HepG2 (cell line): Measurements from ENCODE around the gene SH3BP2. TPM values are rescaled to one million over a fixed set of nuclear protein-coding genes. Genes with fewer than 3 reads are reported as not detected.

ENCODE experiments used
- CREBL2 ChIP-seq: sonication (generic); formaldehyde crosslinking; IDR thresholded peaks from 2 replicates; pipeline ENCODE4 v1.8.1; 2023; ENCODE audit warnings: missing genetic modification reagents, mild to moderate bottlenecking, borderline replicate concordance
- DRAP1 ChIP-seq: IDR thresholded peaks from 2 replicates; pipeline ENCODE4 v1.6.1; 2016; ENCODE audit warnings: missing genetic modification reagents, missing compliant biosample characterization
- ELF3 ChIP-seq: IDR thresholded peaks from 2 replicates; pipeline ENCODE4 v1.6.1; 2016; ENCODE audit warnings: missing genetic modification reagents, missing compliant biosample characterization
- ERF ChIP-seq: IDR thresholded peaks from 2 replicates; pipeline ENCODE4 v1.6.1; 2018; ENCODE audit warnings: missing biosample characterization, missing genetic modification reagents
- HCFC1 ChIP-seq: fragments of 150-350 bp; IDR thresholded peaks from 2 replicates; pipeline ENCODE4 v1.6.1; 2014; ENCODE audit warnings: low read depth, low read length
- HNF1A ChIP-seq, 2 experiments: sonication (generic) in 1 of 2; formaldehyde crosslinking in 1 of 2; IDR thresholded peaks; 2 replicates each; pipeline versions ENCODE4 v1.4.0 to v1.6.1; 2016 to 2020; ENCODE audit warnings: borderline replicate concordance in 1 of 2, low read depth in 1 of 2, mild to moderate bottlenecking in 1 of 2, missing genetic modification reagents in 1 of 2
- HOXA7 ChIP-seq: sonication (generic); formaldehyde crosslinking; IDR thresholded peaks from 2 replicates; pipeline ENCODE4 v1.8.1; 2022; ENCODE audit warnings: mild to moderate bottlenecking, missing genetic modification reagents, moderate library complexity
- KAT8 ChIP-seq: IDR thresholded peaks from 2 replicates; pipeline ENCODE4 v1.6.1; 2016; ENCODE audit warnings: missing genetic modification reagents, missing compliant biosample characterization
- LCORL ChIP-seq, 2 experiments: fragments of 450-650 bp in 1 of 2; sonication (generic) in 1 of 2; formaldehyde crosslinking in 1 of 2; IDR thresholded peaks; 2 replicates each; pipeline versions ENCODE4 v1.5.0 to v1.6.1; 2017 to 2020; ENCODE audit warnings: antibody characterized with exemption in 1 of 2, missing genetic modification reagents in 1 of 2
- MAX ChIP-seq: IDR thresholded peaks from 2 replicates; pipeline ENCODE4 v1.6.1; 2012; ENCODE audit warnings: inconsistent platforms
- MEF2D ChIP-seq: sonication (generic); formaldehyde crosslinking; IDR thresholded peaks from 2 replicates; pipeline ENCODE4 v1.5.1; 2020; ENCODE audit warnings: mild to moderate bottlenecking, missing genetic modification reagents
- MTA1 ChIP-seq: sonication (generic); formaldehyde crosslinking; IDR thresholded peaks from 2 replicates; pipeline ENCODE4 v1.4.0; 2020; ENCODE audit warnings: missing genetic modification reagents, mild to moderate bottlenecking, borderline replicate concordance
- POGK ChIP-seq: sonication (generic); formaldehyde crosslinking; conservative IDR thresholded peaks from 2 replicates; pipeline ENCODE4 v1.8.0; 2022; ENCODE audit warnings: mild to moderate bottlenecking, moderate library complexity, missing genetic modification reagents
- RARA ChIP-seq: IDR thresholded peaks from 2 replicates; pipeline ENCODE4 v1.6.1; 2016; ENCODE audit warnings: missing genetic modification reagents, missing compliant biosample characterization
- RCOR2 ChIP-seq: IDR thresholded peaks from 2 replicates; pipeline ENCODE4 v1.6.1; 2016; ENCODE audit warnings: missing biosample characterization, missing genetic modification reagents
- SAP130 ChIP-seq: IDR thresholded peaks from 2 replicates; pipeline ENCODE4 v1.6.1; 2016; ENCODE audit warnings: low read depth
- SOX5 ChIP-seq: IDR thresholded peaks from 2 replicates; pipeline ENCODE4 v1.6.1; 2016; ENCODE audit warnings: borderline replicate concordance
- U2AF2 ChIP-seq: fragments of 200-400 bp; formaldehyde crosslinking; IDR thresholded peaks from 2 replicates; pipeline ENCODE4 v1.6.1; 2017; ENCODE audit warnings: low read depth, mild to moderate bottlenecking, low read length
- ZMYM2 ChIP-seq: sonication (generic); formaldehyde crosslinking; IDR thresholded peaks from 2 replicates; pipeline ENCODE4 v1.8.0; 2022; ENCODE audit warnings: mild to moderate bottlenecking, missing genetic modification reagents
- ZNF143 ChIP-seq: sonication (generic); formaldehyde crosslinking; IDR thresholded peaks from 2 replicates; pipeline ENCODE4 v1.4.0; 2020; ENCODE audit warnings: missing genetic modification reagents
- ZNF430 ChIP-seq: sonication (generic); formaldehyde crosslinking; IDR thresholded peaks from 2 replicates; pipeline ENCODE4 v1.9.0; 2021; ENCODE audit warnings: mild to moderate bottlenecking, missing genetic modification reagents
- polyA plus RNA-seq, 8 experiments: library from polyadenylated mRNA; depleted of rRNA in 3 of 8; stranded (reverse) in 7 of 8; unstranded in 1 of 8; fragments of >200 nt; fragmentation: Illumina TruSeq in 4 of 8; extraction: Trizol in 4 of 8; gene quantifications; 2 replicates each; pipeline versions ENCODE4 v1.2.1 to v1.2.3, GENCODE V29; 2011 to 2016; ENCODE audit warnings: low read depth in 4 of 8, missing spikeins in 1 of 8, mixed read lengths in 1 of 8; ENCODE audit not compliant: insufficient read depth in 1 of 8
- total RNA-seq, 5 experiments: library from RNA; depleted of rRNA; stranded (reverse); fragments of >200 nt; fragmentation: Illumina TruSeq; extraction: Trizol; gene quantifications; 2 replicates each; pipeline ENCODE4 v1.2.3, GENCODE V29; 2016; ENCODE audit warnings: low read depth in 1 of 5

Gene SH3BP2
- total and polyA plus RNA-seq, 2 of the 13 experiments (the other 11 are each of a cell fraction or from before 2014, with no cell fraction given): 16.9 to 34.5 TPM

GRCh38 chr4:2860391-2861348, 67.8 kb downstream of the SH3BP2 start (continued):
- TF ChIP-seq ERF (CRISPR knock-in tag) (peak; percentile 53; the same call in 1 of the 2 replicates), HCFC1 (no peak), MEF2D (CRISPR knock-in tag) (peak; percentile 54; the same call in 1 of the 2 replicates), SOX5 (peak; percentile 96), DRAP1 (CRISPR knock-in tag) (peak; percentile 17; the same call in 1 of the 2 replicates), ELF3 (CRISPR knock-in tag) (peak; percentile 49; the same call in 1 of the 2 replicates), HOXA7 (CRISPR knock-in tag) (no peak), MAX (no peak), U2AF2 (no peak), MTA1 (CRISPR knock-in tag) (0 out of 2 replicates have a peak, but pooled peaks have one; percentile 25), RCOR2 (CRISPR knock-in tag) (peak; percentile 68; the same call in 1 of the 2 replicates), HNF1A (IDR thresholded peaks at IDR 0.05; ENCODE audit: low read depth) (0 out of 2 replicates have a peak, but pooled peaks have one; percentile 35), HNF1A (CRISPR knock-in tag; IDR thresholded peaks at IDR 0.05; ENCODE audit: borderline replicate concordance) (peak; percentile 69; the same call in 1 of the 2 replicates), CREBL2 (no peak), ZNF430 (CRISPR knock-in tag) (peak; percentile 30; the same call in 1 of the 2 replicates), KAT8 (CRISPR knock-in tag) (peak; percentile 16; the same call in 1 of the 2 replicates), LCORL (IDR thresholded peaks at IDR 0.05) (peak; percentile 49; the same call in 1 of the 2 replicates), LCORL (CRISPR knock-in tag; IDR thresholded peaks at IDR 0.05) (peak; percentile 84), ZMYM2 (CRISPR knock-in tag) (0 out of 2 replicates have a peak, but pooled peaks have one; percentile 22), RARA (CRISPR knock-in tag) (peak; percentile 99), ZNF143 (CRISPR knock-in tag) (0 out of 2 replicates have a peak, but pooled peaks have one; percentile 47), SAP130 (CRISPR knock-in tag) (peak; percentile 67), POGK (CRISPR knock-in tag) (no peak)
